Measurements from ENCODE around the gene CMTM2.

The CMTM2 gene

GRCh38 chr16:66569131-66569530 is 10.1 kb upstream of the CMTM2 start:
- Histone ChIP-seq H3K27ac (replicated peaks) (no peak overlapping the region), H3K27me3 (ENCODE audit: insufficient read depth, poor library complexity, severe bottlenecking) (no peaks in the 10 kb centered on the region), H3K4me3 (replicated peaks; ENCODE audit: insufficient read depth, low read length) (no peak overlapping the region)
- no peak for DNase-seq (ENCODE audit: low read depth in 1 of 2, low spot score in 1 of 2)
- TF ChIP-seq POLR2AphosphoS5 (IDR thresholded peaks at IDR 0.05; ENCODE audit: low read depth): no peak
- TF ChIP-seq CTCF (IDR thresholded peaks at IDR 0.05; ENCODE audit: insufficient read depth, low read length): no peak
- TF ChIP-seq GABPA (IDR thresholded peaks at IDR 0.05; ENCODE audit: low read depth): no peak
- TF ChIP-seq SPI1 (IDR thresholded peaks at IDR 0.05; ENCODE audit: borderline replicate concordance, low read depth): no peak
- TF ChIP-seq REST (IDR thresholded peaks at IDR 0.05; ENCODE audit: insufficient replicate concordance, low read depth): no peak

- no peaks in the 10 kb centered on the region for H3K27me3 ChIP-seq (ENCODE audit: insufficient read depth, poor library complexity, severe bottlenecking)
- TF ChIP-seq POLR2AphosphoS5 (IDR thresholded peaks at IDR 0.05; ENCODE audit: low read depth) (no peak), SPI1 (IDR thresholded peaks at IDR 0.05; ENCODE audit: borderline replicate concordance, low read depth) (no peak), REST (IDR thresholded peaks at IDR 0.05; ENCODE audit: insufficient replicate concordance, low read depth) (no peak), CTCF (IDR thresholded peaks at IDR 0.05; ENCODE audit: insufficient read depth, low read length) (no peak), GABPA (IDR thresholded peaks at IDR 0.05; ENCODE audit: low read depth) (no peak)
- DNase-seq (ENCODE audit: low read depth in 1 of 2, low spot score in 1 of 2): no peak
- no peak overlapping the region for H3K27ac ChIP-seq (replicated peaks)
- no peak overlapping the region for H3K4me3 ChIP-seq (replicated peaks; ENCODE audit: insufficient read depth, low read length)
These were observed 9.3 kb upstream of the CMTM2 start for GRCh38 chr16:66569827-66570405.

DNA sequence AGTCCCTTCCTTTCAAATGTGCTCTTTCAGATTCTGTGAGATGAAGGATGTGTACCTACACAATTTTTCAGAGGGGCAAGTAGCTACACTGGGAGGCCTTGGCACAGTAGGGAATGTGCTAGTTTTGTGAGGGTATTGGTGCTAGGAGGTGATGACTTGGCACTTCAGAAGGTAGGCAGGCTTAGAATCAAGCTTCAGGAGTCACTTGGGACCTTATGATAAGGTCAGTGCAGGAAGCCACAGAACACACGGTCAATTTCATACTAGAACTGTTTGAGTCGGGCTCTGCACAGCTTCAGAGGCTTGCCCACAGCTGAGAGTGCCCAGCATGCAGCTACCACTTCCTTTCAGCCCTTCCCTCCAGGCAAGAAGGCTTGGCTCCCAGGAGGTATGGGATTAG is 6.9 kb upstream of the CMTM2 start:
- TF ChIP-seq GABPA (IDR thresholded peaks at IDR 0.05; ENCODE audit: low read depth) (no peak), REST (IDR thresholded peaks at IDR 0.05; ENCODE audit: insufficient replicate concordance, low read depth) (no peak), SPI1 (IDR thresholded peaks at IDR 0.05; ENCODE audit: borderline replicate concordance, low read depth) (no peak), CTCF (IDR thresholded peaks at IDR 0.05; ENCODE audit: insufficient read depth, low read length) (no peak), POLR2AphosphoS5 (IDR thresholded peaks at IDR 0.05; ENCODE audit: low read depth) (no peak)
- DNase-seq (ENCODE audit: low read depth in 1 of 2, low spot score in 1 of 2): no peak
- Histone ChIP-seq H3K4me3 (replicated peaks; ENCODE audit: insufficient read depth, low read length) (no peak overlapping the region), H3K27me3 (ENCODE audit: insufficient read depth, poor library complexity, severe bottlenecking) (no peaks in the 10 kb centered on the region), H3K27ac (replicated peaks) (no peak overlapping the region)
